Fibroblast of upper back skin (primary cell): Measurements from ENCODE around the gene P2RY14.

Source experiments
- DNase-seq: peaks from one replicate; pipeline ENCODE4 v3.0.0-alpha.2; 2013

The P2RY14 gene

GRCh38 chr3:151299006-151299405 lies 20.7 kb upstream of the P2RY14 start:
- DNase-seq: no peak

DNA sequence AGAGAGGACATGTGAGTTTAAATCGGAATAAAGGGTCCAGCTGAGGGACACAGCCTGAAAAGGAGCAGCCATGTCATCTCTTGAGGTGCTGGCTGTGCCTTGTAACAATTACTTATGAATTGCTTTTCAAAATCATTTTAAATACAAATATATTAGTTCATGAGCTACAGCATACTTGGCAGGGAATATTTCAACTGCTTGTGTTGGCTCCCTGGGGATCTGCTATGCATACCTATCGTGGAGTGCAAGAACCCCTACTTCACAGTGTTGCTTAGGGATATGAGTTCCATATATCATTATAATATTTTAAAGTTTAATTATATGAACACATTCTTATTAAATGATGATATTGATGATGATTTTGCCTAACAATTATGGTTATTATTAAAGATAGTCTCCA lies 19.1 kb upstream of the P2RY14 start:
- peak; percentile 62 for DNase-seq

DNA sequence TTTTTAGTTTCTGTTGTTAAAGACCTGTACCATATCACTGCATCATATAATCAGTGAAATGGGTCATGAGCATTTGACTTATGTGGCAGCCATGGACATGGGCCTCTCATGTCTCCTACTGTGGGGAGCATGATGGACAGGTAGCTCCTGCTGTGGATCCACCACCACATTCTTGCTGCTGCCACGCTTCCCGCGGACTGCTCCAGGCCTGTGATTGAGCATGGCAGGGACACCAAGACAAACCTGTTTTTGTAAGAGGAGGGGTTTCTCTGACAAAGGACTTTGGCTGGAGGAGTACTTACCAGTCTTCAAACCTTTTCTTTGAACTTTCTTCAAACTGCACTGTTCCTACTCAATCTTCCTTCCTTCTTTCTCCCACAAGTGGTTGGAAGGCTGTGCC lies 17.9 kb upstream of the P2RY14 start:
- no peak for DNase-seq

DNA sequence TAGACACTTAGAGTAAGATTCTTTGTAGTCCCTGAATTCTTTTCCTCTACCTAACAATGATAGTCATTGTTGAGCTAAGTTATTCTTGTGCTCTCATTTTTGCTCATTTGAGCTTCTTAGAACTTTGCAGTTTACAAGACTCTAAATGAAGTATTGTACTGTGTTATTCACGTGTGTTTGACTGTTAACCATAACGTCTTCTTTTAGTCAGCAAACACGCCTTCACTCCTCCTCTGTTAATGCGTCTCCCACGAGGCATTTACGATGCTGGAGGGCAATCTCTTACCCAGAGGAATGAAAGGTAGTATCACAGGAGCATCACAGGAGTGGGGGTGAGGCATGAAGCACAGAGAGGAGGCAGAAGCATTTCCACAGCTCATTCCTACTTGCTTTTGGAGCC lies 14.8 kb upstream of the P2RY14 start:
- DNase-seq: no peak

GRCh38 chr3:151290673-151291072 lies 12.3 kb upstream of the P2RY14 start:
- DNase-seq: peak; percentile 59

- DNase-seq: no peak
Measured at GRCh38 chr3:151289445-151289844, 11.1 kb upstream of the P2RY14 start.

GRCh38 chr3:151285940-151286339 lies 7.6 kb upstream of the P2RY14 start:
- no peak for DNase-seq

- DNase-seq: no peak
Measured at GRCh38 chr3:151283907-151284461, 5.6 kb upstream of the P2RY14 start.

- no peak for DNase-seq
Measured at GRCh38 chr3:151283387-151283786, 5.0 kb upstream of the P2RY14 start.

- peak; percentile 74 for DNase-seq
Measured at GRCh38 chr3:151282921-151283320, 4.6 kb upstream of the P2RY14 start.

GRCh38 chr3:151281671-151282324 lies 3.5 kb upstream of the P2RY14 start:
- peak; percentile 94 for DNase-seq

GRCh38 chr3:151276687-151277042 lies 1.7 kb downstream of the P2RY14 start:
- no peak for DNase-seq

- DNase-seq: no peak
Measured at GRCh38 chr3:151276038-151276686, 2.2 kb downstream of the P2RY14 start.

DNA sequence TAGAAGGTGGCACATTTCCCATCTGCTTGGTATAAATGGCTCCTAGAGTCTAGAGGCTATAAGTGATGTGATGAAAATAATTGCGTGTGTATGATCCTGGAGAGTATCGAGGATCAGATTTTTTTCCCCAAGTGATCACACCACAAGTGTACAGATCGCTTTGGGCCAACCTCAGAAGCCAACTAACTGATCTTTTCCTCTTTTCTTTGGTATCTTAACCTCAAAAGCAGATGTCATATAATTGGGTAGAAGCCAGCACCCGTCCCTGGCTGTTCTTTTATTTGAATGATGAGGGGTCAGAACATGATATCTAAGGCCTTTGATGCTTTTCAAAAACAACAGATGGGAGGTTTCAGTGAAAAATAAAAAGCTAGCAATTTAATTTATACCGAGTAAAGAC lies 3.3 kb downstream of the P2RY14 start:
- no peak for DNase-seq

DNA sequence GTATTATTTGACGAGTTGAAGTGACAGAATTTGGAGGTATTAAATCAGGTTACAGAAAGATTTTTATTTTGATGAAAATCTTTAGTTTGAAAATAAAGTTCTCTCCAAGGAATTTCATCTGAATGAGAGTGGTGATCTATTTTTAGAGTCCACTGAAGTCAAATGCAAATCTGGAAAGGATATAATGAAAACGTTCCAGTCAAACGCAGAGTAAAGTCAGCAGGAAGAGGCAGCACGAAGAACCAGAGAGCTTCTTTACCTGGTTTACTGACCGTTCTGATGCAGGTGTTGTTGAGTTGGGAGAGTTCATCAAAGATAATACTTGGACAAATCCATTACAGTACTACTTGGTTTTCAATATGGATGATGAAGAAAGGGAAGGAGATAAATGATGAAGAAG lies 8.7 kb downstream of the P2RY14 start:
- DNase-seq: no peak

GRCh38 chr3:151268267-151269235 lies 9.8 kb downstream of the P2RY14 start:
- no peak for DNase-seq

DNA sequence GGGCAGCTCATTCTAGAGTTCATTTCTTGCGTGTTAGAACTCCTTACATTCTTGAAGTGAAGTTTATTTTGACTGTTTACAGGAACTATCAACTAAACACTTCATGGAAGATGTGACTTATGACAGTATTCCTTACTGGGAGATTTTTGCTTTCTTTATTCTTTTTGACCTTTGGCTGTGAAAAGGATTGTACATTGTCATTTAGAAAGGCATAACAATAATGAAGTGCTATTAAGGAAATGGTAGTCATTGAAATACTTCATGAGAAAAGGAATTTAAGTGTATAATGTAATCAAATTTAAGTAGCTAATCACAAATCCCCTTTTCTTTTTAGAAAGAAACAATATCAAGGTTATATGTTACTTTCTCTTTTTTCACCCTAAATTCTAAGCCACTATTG lies 11.3 kb downstream of the P2RY14 start:
- no peak for DNase-seq

DNA sequence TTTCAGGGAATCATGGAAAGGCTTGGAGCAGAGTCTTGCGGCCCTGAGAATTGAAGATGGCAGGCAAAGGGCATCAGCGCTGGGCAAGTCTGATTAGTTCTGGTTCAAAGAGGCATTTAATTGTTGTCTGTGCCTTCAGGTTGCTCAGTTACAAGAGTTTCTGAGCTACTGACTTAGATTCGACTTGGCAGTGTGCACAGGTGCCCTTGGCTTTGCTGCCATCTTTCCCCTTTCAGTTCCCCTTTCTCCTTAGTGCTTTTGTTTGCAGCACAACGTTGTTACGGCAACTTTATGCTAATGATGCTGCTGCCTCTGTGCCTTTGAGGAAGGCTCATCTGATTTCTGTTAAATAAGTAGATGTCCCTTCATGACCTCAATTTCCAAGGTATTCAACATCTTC lies 12.5 kb downstream of the P2RY14 start:
- DNase-seq: no peak

DNA sequence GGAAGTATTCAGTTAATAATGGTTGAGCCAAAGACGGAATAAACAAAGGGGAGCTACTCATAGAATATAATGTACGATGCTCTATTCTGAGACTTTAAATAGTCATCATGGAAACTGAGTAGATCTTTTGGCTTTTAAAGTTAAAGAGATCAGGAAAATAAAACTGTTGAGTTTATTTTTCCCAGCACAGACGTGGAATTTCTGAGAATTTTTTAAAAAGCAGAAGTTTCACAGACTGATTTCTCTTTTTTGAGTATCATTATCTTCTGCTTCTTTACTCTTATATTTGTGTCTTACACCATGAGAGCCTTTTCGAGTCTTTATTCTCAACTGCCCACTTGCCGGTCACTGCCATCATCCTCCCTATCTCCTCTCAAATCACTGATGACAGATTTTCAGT lies 13.2 kb downstream of the P2RY14 start:
- no peak for DNase-seq

- no peak for DNase-seq
Measured at GRCh38 chr3:151264605-151265004, 13.7 kb downstream of the P2RY14 start.

DNA sequence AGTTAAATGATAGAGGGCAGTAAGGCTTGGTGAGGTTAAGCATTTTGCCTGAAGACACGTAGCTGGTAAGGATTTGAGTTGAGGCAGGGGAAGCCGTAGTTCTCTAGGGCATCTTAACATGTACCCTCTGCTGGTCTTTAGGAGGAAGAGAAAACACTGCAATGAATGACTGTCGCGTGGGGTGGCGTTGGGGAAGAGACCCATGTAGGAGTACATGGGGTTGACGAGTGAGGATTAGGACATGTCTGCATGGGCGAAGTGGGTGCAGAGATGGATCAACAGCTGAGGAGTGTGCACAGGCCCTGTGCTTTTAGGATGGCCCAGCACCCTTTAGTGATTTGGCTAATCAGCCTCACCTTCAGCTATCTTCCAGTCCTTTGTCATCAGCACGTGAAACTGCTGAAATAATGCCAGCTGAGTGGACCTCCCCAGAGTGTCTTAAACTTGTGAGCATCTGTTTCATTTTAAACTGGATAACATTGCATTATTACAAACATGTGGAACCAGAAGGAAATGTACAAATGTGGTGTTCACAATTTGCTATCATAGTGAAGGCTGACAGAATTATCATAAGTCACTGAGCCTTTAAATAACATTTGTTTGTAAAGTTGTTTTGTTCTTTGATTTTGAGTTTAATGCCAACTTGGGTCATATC lies 15.3 kb downstream of the P2RY14 start:
- DNase-seq: peak; percentile 71

DNA sequence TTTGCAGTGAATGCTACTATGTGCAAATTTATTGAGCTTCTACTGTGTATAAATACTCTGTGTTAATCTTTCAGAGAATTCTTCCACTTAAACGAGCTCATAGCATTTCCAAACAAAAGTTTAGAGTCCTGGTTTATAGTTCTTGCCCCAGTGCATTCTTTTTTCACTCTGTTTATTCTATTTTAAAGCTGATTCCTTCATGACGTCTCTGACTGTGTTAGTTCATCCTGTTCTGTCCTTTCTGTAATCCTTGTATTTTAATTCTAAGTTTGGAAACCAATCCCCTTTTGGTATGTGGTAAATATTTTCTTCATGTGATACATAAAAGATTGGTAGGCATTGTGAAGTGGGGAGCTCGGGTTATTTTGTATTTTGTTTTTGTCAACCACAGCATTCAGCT lies 18.7 kb downstream of the P2RY14 start:
- DNase-seq: no peak

- no peak for DNase-seq
Measured at GRCh38 chr3:151256749-151257148, 21.6 kb downstream of the P2RY14 start.
